ACC112 (cell line): ENCODE data around the gene CD37.
"Not testable (repeated sequence)": the region's sequence is repeated elsewhere in the genome, so short reads cannot be mapped to it uniquely, and the experiment has no call there.

Experiments used
- H2AFZ ChIP-seq: fragments of 200-600 bp; sonication (generic); one replicate; pipeline ENCODE4 v1.6.0; 2017; ENCODE audit warnings: antibody characterized with exemption, low read length; ENCODE audit not compliant: unreplicated experiment
- H3K27ac ChIP-seq: fragments of 200-600 bp; sonication (generic); 2 replicates; pipeline ENCODE4 v1.5.1; 2014; ENCODE audit warnings: low read depth, mild to moderate bottlenecking, antibody characterized with exemption, low read length, moderate library complexity
- H3K27me3 ChIP-seq: fragments of 200-600 bp; sonication (generic); 2 replicates; pipeline ENCODE4 v1.6.1; 2014; ENCODE audit warnings: mild to moderate bottlenecking, antibody characterized with exemption, low read length, moderate library complexity, mixed read lengths; ENCODE audit not compliant: insufficient read depth
- H3K36me3 ChIP-seq: fragments of 200-600 bp; sonication (generic); 2 replicates; pipeline ENCODE4 v1.6.1; 2016; ENCODE audit warnings: mild to moderate bottlenecking, antibody characterized with exemption, low read length, moderate library complexity, mixed read lengths; ENCODE audit not compliant: insufficient read depth
- H3K4me1 ChIP-seq: fragments of 200-600 bp; sonication (generic); one replicate; pipeline ENCODE4 v1.6.1; 2016; ENCODE audit warnings: low read length, mixed read lengths; ENCODE audit not compliant: insufficient read depth, unreplicated experiment, control insufficient read depth
- H3K4me3 ChIP-seq: fragments of 200-600 bp; sonication (generic); 2 replicates; pipeline ENCODE4 v1.5.1; 2014; ENCODE audit warnings: mild to moderate bottlenecking, low read depth, low read length
- H3K79me2 ChIP-seq: fragments of 200-600 bp; sonication (generic); one replicate; pipeline ENCODE4 v1.6.0; 2016; ENCODE audit warnings: low read length; ENCODE audit not compliant: control insufficient read depth, unreplicated experiment, insufficient read depth

Gene CD37

DNA sequence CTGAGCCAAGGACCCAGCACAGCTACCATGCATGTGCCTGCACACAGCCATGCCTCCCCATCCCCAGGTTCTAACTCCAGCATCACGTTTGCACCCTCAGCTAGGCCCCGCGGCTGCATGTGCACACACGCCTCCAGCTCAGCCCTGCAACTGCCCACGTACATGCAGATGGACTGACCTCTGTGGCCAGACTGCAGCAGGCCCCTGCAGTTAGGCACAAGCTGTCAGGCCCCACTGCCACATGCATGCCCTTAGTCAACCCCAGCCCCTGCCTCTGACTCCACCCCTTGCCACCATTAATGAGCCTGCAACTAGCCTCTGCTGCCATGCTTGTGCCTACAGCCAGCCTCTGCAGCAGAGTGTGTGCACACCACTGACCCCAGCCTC, 33.3 kb upstream of the CD37 start:
- H3K27me3 ChIP-seq = no peaks in the 10 kb centered on the region
- H3K36me3 ChIP-seq = no peaks in the 10 kb centered on the region
- H3K79me2 ChIP-seq = no peaks in the 10 kb centered on the region
- H3K4me3 ChIP-seq = no peak overlapping the region
- no peak overlapping the region for H2AFZ ChIP-seq
- no peak overlapping the region for H3K27ac ChIP-seq
- no peaks in the 10 kb centered on the region for H3K4me1 ChIP-seq

DNA sequence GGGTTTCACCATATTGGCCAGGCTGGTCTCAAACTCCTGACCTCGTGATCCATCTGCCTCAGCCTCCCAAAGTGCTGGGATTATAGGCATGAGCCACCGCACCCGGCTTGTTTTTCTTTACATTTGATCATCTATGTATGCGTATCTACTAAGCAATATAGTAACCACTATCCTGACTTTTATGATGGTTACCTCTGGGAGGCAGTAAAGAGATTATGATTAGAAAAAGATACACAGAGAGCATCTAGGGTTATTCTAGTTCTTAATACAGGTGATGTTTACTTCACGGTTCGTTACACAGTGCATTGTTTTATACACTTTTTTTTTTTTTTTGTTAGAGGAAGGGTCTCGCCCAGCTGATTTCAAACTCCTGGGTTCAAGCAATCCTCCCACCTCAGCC, 28.5 kb upstream of the CD37 start:
- not testable (repeated sequence) for H3K27ac ChIP-seq, H2AFZ ChIP-seq, H3K4me1 ChIP-seq, H3K27me3 ChIP-seq, H3K36me3 ChIP-seq, H3K4me3 ChIP-seq, H3K79me2 ChIP-seq

DNA sequence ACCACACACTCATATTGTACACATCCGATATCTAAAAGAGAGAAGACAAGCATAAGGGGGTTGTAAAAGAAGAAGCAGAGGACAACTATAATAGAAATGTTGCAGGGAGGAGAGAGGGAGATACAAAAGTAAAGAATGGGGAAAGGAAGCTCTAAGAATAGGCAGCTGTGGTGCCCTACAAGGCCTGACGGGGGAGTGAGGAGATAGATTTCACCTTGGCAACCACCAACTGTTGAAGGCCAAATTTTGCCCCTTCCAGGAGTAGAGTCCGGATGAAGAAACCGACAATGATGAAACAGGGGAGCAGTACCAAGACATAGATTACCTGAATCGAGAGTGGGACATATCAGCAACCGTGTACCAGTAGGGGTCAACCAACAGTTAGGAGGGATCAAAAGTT, 26.1 kb upstream of the CD37 start:
- no peak overlapping the region for H3K4me3 ChIP-seq
- no peaks in the 10 kb centered on the region for H3K27me3 ChIP-seq
- no peak overlapping the region for H3K27ac ChIP-seq
- H2AFZ ChIP-seq = no peak overlapping the region
- H3K36me3 ChIP-seq = no peaks in the 10 kb centered on the region
- no peaks in the 10 kb centered on the region for H3K79me2 ChIP-seq
- H3K4me1 ChIP-seq = no peaks in the 10 kb centered on the region

DNA sequence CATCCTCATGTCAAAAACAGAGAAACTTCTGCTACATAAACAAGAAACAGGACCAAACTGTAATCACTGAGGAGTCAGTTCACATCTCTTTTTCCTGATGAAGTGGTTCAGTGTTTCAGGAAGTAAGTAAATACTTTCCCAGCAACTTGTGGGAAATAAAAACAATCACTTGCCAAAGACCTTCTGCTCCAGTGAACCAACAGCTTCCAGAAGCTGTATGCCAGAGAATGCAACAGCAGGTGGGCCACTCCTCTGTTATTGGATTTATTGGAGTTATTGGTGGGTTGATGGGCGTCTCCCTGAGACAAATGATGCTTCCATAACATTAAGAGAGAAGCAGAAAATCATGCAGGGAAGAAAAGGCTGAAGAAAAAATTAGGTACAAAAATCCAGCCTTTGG, 20.1 kb upstream of the CD37 start:
- Histone ChIP-seq H3K36me3 (no peaks in the 10 kb centered on the region), H2AFZ (no peak overlapping the region), H3K4me3 (no peak overlapping the region), H3K27ac (no peak overlapping the region), H3K79me2 (no peaks in the 10 kb centered on the region), H3K4me1 (no peaks in the 10 kb centered on the region), H3K27me3 (no peaks in the 10 kb centered on the region)

DNA sequence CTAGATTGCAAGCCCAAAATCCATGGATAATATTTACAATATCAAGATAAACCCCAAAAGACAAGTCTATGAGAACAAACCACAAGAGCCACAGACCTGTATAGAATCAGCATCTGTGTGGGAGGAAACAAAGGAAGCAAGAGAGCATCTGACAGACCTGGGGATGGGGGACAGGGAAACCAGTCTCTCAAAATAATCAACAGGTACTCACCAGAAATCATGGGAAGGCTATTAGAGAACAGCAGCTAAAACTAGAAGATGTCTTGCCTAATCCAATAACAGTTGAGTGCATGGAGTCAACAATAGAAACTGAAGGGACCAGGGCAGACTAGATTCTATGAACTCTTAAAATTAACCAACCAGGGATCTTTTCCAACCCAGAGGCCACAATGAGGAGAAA, 18.9 kb upstream of the CD37 start:
- Histone ChIP-seq H3K4me3 (no peak overlapping the region), H3K27ac (no peak overlapping the region), H3K27me3 (no peaks in the 10 kb centered on the region), H3K79me2 (no peaks in the 10 kb centered on the region), H3K36me3 (no peaks in the 10 kb centered on the region), H3K4me1 (no peaks in the 10 kb centered on the region), H2AFZ (no peak overlapping the region)

DNA sequence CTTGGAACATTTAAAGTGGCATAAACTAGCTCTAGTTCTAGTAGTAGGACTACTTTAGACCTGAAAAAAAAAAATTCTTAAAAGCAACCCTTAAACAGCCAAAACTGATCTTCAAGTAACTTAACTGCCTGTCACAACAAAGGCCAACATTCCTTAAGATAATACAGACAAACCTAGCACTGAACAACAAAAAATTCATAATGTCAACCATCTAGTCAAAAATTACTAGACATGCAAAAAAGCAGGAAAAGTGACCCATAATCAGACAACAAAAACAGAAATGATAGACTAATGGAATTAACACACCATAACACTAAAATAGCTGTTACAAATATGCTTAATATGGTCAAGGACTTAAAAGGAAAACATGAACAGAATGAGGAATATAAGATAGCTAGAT, 16.9 kb upstream of the CD37 start:
- H3K27ac ChIP-seq = no peak overlapping the region
- H3K36me3 ChIP-seq = no peaks in the 10 kb centered on the region
- H3K4me1 ChIP-seq = no peaks in the 10 kb centered on the region
- H3K4me3 ChIP-seq = no peak overlapping the region
- H3K79me2 ChIP-seq = no peaks in the 10 kb centered on the region
- no peaks in the 10 kb centered on the region for H3K27me3 ChIP-seq
- H2AFZ ChIP-seq = no peak overlapping the region

DNA sequence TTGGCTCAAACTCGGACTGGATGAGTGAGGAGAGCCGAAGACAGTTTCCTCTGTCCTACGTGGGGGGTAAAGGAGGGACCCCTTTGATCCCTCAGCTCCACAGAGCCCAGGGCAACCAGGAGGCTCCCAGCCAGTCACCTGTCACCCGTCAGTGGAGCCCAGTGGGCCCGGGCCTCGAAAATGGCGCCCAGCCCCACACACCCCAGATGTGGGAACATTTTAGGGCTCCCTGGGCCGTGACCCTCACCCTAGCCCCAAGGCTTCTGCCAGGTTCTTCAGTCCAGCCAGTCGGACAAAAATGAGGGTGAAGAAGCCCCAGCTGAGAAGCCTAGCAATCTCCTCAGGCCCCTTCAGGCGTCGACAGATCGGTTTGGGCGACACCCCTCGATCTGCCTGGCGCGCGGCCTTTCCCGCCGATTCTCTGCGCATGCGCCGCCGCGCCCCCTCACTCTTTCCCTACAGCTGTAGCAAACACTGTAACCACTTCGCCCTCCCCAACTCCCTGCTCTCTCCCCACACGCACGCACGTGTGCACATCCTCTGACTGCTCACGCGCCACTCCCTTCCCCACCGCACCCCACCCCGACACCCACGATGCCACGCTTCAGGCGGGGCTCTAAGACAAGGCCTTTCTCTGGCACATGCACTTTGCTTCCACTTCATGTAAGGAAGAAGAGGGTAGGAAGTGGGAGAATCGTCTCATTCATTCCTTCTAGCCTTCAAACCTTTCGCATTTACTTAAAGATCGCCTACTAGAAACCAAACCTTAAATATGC, 10.2 kb upstream of the CD37 start, which contains the start of gene SLC6A16:
TSS of gene SLC6A16 (minus strand) at position 391 of the 776 bp plus-strand sequence. CDS start 13,844 bp downstream, outside the sequence.
- no peaks in the 10 kb centered on the region for H3K27me3 ChIP-seq
- H3K4me1 ChIP-seq = no peaks in the 10 kb centered on the region
- H3K4me3 ChIP-seq = no peak within 1 kb of the TSS
- no peaks in the 10 kb centered on the region for H3K79me2 ChIP-seq
- H3K36me3 ChIP-seq = no peaks in the 10 kb centered on the region
- H3K27ac ChIP-seq = no peak within 1 kb of the TSS
- no peak within 1 kb of the TSS for H2AFZ ChIP-seq

DNA sequence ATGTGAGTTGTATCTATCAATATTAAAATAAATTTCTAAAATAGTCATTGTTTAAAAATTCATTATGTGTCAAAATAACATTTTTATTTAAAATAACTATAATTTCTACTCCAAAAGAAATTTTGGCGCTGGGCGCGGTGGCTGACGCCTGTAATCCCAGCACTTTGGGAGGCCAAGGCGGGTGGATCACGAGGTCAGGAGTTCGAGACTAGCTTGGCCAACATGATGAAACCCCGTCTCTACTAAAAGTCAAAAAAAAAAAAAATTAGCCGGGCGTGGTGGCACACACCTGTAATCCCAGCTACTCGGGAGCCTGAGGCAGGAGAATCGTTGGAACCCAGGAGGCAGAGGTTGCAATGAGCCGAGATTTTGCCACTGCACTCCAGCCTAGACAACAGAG, 9.4 kb upstream of the CD37 start:
- H3K4me3 ChIP-seq, H3K36me3 ChIP-seq, H3K4me1 ChIP-seq, H3K27me3 ChIP-seq, H2AFZ ChIP-seq, H3K79me2 ChIP-seq, H3K27ac ChIP-seq: not testable (repeated sequence)

DNA sequence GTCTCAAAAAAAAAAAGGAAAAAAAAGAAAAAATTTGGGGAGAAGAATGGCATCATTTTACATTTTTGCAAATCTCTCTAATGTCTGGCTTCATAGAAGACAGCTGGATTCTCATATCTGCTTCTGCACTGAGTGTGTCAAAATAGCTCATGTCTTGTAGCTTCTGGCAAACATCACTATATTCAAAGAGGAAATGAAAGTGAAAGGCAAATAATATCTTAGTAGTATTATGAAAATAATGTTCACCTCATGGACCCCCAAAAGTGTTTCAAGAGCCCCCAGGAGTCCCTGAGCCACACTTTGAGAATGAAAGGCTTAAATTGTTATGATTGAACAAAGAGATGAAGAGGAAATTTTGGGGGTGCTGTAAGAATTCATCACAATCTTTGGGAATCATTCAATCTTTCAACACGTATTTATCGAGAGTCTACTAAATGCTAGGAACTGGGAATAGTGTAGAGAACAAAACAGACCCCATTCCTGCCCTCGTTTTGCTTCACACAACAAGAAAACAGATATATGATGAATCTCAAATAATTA, 9.0 kb upstream of the CD37 start:
- no peak overlapping the region for H3K4me3 ChIP-seq
- H3K36me3 ChIP-seq = no peaks in the 10 kb centered on the region
- no peaks in the 10 kb centered on the region for H3K79me2 ChIP-seq
- H3K27ac ChIP-seq = no peak overlapping the region
- H2AFZ ChIP-seq = no peak overlapping the region
- H3K27me3 ChIP-seq = no peaks in the 10 kb centered on the region
- H3K4me1 ChIP-seq = no peaks in the 10 kb centered on the region

DNA sequence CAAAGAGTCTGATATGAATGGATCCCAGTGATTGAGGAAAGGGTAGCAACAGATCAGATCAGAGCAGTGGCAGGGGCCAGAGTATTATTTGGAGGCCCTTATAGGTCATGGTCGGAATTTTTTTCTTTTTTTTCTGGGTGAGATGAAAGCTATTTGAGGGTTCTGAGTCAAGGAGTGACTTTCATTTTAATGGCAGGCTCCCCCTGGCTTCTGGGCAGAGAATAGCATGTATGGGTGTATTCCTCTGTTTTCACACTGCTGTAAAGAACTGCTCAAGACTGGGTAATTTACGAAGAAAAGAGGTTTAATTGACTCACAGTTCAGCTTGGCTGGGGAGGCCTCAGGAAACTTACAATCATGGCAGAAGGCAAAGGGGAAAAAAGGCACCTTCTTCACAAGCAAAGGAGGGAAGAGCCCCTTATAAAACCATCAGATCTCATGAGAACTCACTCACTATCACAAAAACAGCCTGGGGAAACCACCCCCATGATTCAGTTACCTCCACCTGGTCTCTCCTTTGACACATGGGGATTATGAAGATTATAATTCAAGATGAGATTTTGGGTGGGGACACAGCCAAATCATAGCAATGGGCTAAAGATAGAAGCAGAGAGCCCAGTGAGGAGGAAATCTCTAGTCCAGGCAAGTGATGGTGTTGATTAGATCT, 7.2 kb upstream of the CD37 start:
- no peaks in the 10 kb centered on the region for H3K79me2 ChIP-seq
- H3K4me1 ChIP-seq = no peaks in the 10 kb centered on the region
- no peak overlapping the region for H3K27ac ChIP-seq
- H3K36me3 ChIP-seq = no peaks in the 10 kb centered on the region
- no peaks in the 10 kb centered on the region for H3K27me3 ChIP-seq
- H2AFZ ChIP-seq = no peak overlapping the region
- no peak overlapping the region for H3K4me3 ChIP-seq

DNA sequence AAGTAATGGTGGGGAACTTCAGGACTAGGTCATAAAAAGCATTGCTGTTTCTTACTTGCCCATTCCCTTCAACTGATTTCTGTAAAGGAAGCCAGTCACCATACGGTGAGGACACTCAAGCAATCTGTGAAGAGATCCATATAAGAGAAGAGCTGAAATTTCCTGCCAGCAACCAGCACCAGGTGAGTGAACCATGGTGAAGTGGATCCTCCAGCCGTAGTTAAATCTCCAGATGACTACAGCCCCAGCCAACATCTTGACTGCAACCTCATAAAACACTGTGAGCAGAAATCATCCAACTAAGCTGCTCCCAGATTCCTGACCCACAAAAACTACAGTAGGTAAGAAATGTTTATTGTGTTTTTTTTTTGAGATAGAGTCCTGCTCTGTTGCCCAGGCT, 6.5 kb upstream of the CD37 start:
- Histone ChIP-seq H3K36me3 (no peaks in the 10 kb centered on the region), H3K79me2 (no peaks in the 10 kb centered on the region), H3K4me1 (no peaks in the 10 kb centered on the region), H3K4me3 (no peak overlapping the region), H3K27ac (no peak overlapping the region), H3K27me3 (no peaks in the 10 kb centered on the region), H2AFZ (no peak overlapping the region)
